DND-41 (cell line): ENCODE measurements around the gene SEPHS1.

ENCODE experiments used
- ATAC-seq: fragments of 200-7000 bp; cut with Tn5 transposase; 3 replicates; pipeline ENCODE4 v1.9.1; 2021; ENCODE audit warnings: low read depth; ENCODE audit not compliant: insufficient read depth
- DNase-seq: peaks from one replicate; pipeline ENCODE4 v3.0.0-alpha.2; 2020
- H2AFZ ChIP-seq: 2 replicates; pipeline ENCODE4 v1.6.0; 2012; ENCODE audit warnings: low read depth, low read length
- H3K27ac ChIP-seq: 2 replicates; pipeline ENCODE4 v1.5.1; 2012; ENCODE audit warnings: low read length, inconsistent platforms
- H3K27me3 ChIP-seq: fragments of 200-600 bp; sonication (generic); 2 replicates; pipeline ENCODE4 v1.6.0; 2012; ENCODE audit warnings: low read length, mild to moderate bottlenecking, inconsistent platforms; ENCODE audit not compliant: insufficient read depth, poor library complexity
- H3K36me3 ChIP-seq: 2 replicates; pipeline ENCODE4 v1.5.1; 2012; ENCODE audit warnings: low read length, inconsistent platforms; ENCODE audit not compliant: insufficient read depth
- H3K4me1 ChIP-seq: 2 replicates; pipeline ENCODE4 v1.5.1; 2012; ENCODE audit warnings: mild to moderate bottlenecking, low read length; ENCODE audit not compliant: insufficient read depth
- H3K4me2 ChIP-seq: 2 replicates; pipeline ENCODE4 v1.6.0; 2012; ENCODE audit warnings: mild to moderate bottlenecking, moderate library complexity, low read length, inconsistent platforms; ENCODE audit not compliant: insufficient read depth
- H3K4me3 ChIP-seq, 2 experiments: fragments of 200-600 bp in 1 of 2; shearing (Covaris generic) in 1 of 2; 2 replicates each; pipeline ENCODE4 v1.5.1; 2012 to 2016; ENCODE audit warnings: inconsistent platforms in 2 of 2, low read length in 2 of 2, mild to moderate bottlenecking in 2 of 2, low read depth in 1 of 2, moderate library complexity in 1 of 2
- H3K79me2 ChIP-seq: 2 replicates; pipeline ENCODE4 v1.6.0; 2012; ENCODE audit warnings: low read length, inconsistent platforms; ENCODE audit not compliant: insufficient read depth
- H3K9ac ChIP-seq: 2 replicates; pipeline ENCODE4 v1.6.0; 2012; ENCODE audit warnings: low read depth, mild to moderate bottlenecking, inconsistent platforms, low read length, moderate library complexity
- H3K9me3 ChIP-seq: 2 replicates; pipeline ENCODE4 v1.5.1; 2012; ENCODE audit warnings: low read length, moderate library complexity, mild to moderate bottlenecking, inconsistent platforms; ENCODE audit not compliant: insufficient read depth, severe bottlenecking
- H4K20me1 ChIP-seq: 2 replicates; pipeline ENCODE4 v1.6.0; 2012; ENCODE audit warnings: low read length; ENCODE audit not compliant: insufficient read depth
- CTCF ChIP-seq: IDR thresholded peaks from 2 replicates; pipeline ENCODE4 v1.5.1; 2012; ENCODE audit warnings: borderline replicate concordance, low read length, moderate library complexity, mild to moderate bottlenecking; ENCODE audit not compliant: poor library complexity, severe bottlenecking; ENCODE audit errors: extremely low read depth
- EZH2 ChIP-seq: IDR thresholded peaks from 3 replicates; pipeline ENCODE4 v1.6.1; 2012; ENCODE audit warnings: borderline replicate concordance, low read depth, mild to moderate bottlenecking, moderate library complexity, low read length, inconsistent platforms; ENCODE audit not compliant: severe bottlenecking

The SEPHS1 gene

GRCh38 chr10:13365243-13365642 lies 17.1 kb upstream of the SEPHS1 start:
- no peaks in the 10 kb centered on the region for H3K4me1 ChIP-seq
- no peaks in the 10 kb centered on the region for H3K36me3 ChIP-seq
- no peak overlapping the region for H3K4me2 ChIP-seq
- H3K9ac ChIP-seq = no peak overlapping the region
- no peak for TF ChIP-seq EZH2
- no peak for TF ChIP-seq CTCF
- H4K20me1 ChIP-seq = no peaks in the 10 kb centered on the region
- no peak for DNase-seq
- H3K4me3 ChIP-seq = no peak overlapping the region
- no peaks in the 10 kb centered on the region for H3K27me3 ChIP-seq
- no peaks in the 10 kb centered on the region for H3K79me2 ChIP-seq
- no peak overlapping the region for H2AFZ ChIP-seq
- no peak for ATAC-seq
- H3K9me3 ChIP-seq = no peaks in the 10 kb centered on the region
- no peak overlapping the region for H3K27ac ChIP-seq

GRCh38 chr10:13360587-13360986 lies 12.5 kb upstream of the SEPHS1 start:
- H3K4me3 ChIP-seq = no peak overlapping the region
- no peak overlapping the region for H3K4me2 ChIP-seq
- no peak for DNase-seq
- H3K27ac ChIP-seq = no peak overlapping the region
- H4K20me1 ChIP-seq = no peaks in the 10 kb centered on the region
- TF ChIP-seq CTCF (no peak), EZH2 (no peak)
- no peak for ATAC-seq
- no peak overlapping the region for H2AFZ ChIP-seq
- no peaks in the 10 kb centered on the region for H3K27me3 ChIP-seq
- no peaks in the 10 kb centered on the region for H3K9me3 ChIP-seq
- H3K4me1 ChIP-seq = no peaks in the 10 kb centered on the region
- no peaks in the 10 kb centered on the region for H3K36me3 ChIP-seq
- no peaks in the 10 kb centered on the region for H3K79me2 ChIP-seq
- no peak overlapping the region for H3K9ac ChIP-seq

- Histone ChIP-seq H3K4me2 (no peak overlapping the region), H3K36me3 (no peaks in the 10 kb centered on the region), H2AFZ (no peak overlapping the region), H3K27ac (no peak overlapping the region), H3K4me3 (no peak overlapping the region), H3K79me2 (no peaks in the 10 kb centered on the region), H3K4me1 (no peaks in the 10 kb centered on the region; the same call in 1 of the 2 replicates), H3K9me3 (no peaks in the 10 kb centered on the region), H4K20me1 (no peaks in the 10 kb centered on the region), H3K27me3 (no peaks in the 10 kb centered on the region), H3K9ac (no peak overlapping the region)
- DNase-seq = no peak
- no peak for ATAC-seq
- no peak for TF ChIP-seq CTCF
Measured at GRCh38 chr10:13356392-13356791, 8.3 kb upstream of the SEPHS1 start.

- Histone ChIP-seq H3K9me3 (no peaks in the 10 kb centered on the region), H3K4me3 (no peak overlapping the region), H3K27ac (no peak overlapping the region), H3K4me2 (no peak overlapping the region), H3K4me1 (peaks cover 9% of the 10 kb centered on the region), H3K36me3 (no peaks in the 10 kb centered on the region), H4K20me1 (no peaks in the 10 kb centered on the region), H3K79me2 (peaks cover 5% of the 10 kb centered on the region), H2AFZ (no peak overlapping the region), H3K27me3 (no peaks in the 10 kb centered on the region), H3K9ac (no peak overlapping the region)
- no peak for ATAC-seq
- TF ChIP-seq CTCF = no peak
- no peak for TF ChIP-seq EZH2
- no peak for DNase-seq
Measured at GRCh38 chr10:13354783-13355182, 6.7 kb upstream of the SEPHS1 start.
